GM12873 (cell line): ENCODE measurements around the gene ADRM1.

Source experiments
- TF ChIP-seq, protein P1 (sequence below): IDR thresholded peaks from 2 replicates; pipeline ENCODE4 v1.5.1; 2012; ENCODE audit warnings: low read depth, mild to moderate bottlenecking, moderate library complexity, low read length, control low read depth; ENCODE audit not compliant: insufficient read depth; ENCODE audit errors: missing control alignments

ADRM1 gene

GRCh38 chr20:62298577-62299249, 4.1 kb upstream of the ADRM1 start:
- TF ChIP-seq, protein P1, sequence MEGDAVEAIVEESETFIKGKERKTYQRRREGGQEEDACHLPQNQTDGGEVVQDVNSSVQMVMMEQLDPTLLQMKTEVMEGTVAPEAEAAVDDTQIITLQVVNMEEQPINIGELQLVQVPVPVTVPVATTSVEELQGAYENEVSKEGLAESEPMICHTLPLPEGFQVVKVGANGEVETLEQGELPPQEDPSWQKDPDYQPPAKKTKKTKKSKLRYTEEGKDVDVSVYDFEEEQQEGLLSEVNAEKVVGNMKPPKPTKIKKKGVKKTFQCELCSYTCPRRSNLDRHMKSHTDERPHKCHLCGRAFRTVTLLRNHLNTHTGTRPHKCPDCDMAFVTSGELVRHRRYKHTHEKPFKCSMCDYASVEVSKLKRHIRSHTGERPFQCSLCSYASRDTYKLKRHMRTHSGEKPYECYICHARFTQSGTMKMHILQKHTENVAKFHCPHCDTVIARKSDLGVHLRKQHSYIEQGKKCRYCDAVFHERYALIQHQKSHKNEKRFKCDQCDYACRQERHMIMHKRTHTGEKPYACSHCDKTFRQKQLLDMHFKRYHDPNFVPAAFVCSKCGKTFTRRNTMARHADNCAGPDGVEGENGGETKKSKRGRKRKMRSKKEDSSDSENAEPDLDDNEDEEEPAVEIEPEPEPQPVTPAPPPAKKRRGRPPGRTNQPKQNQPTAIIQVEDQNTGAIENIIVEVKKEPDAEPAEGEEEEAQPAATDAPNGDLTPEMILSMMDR = no peak

GRCh38 chr20:62299666-62300236, 3.0 kb upstream of the ADRM1 start:
- TF ChIP-seq, protein P1 = no peak

DNA sequence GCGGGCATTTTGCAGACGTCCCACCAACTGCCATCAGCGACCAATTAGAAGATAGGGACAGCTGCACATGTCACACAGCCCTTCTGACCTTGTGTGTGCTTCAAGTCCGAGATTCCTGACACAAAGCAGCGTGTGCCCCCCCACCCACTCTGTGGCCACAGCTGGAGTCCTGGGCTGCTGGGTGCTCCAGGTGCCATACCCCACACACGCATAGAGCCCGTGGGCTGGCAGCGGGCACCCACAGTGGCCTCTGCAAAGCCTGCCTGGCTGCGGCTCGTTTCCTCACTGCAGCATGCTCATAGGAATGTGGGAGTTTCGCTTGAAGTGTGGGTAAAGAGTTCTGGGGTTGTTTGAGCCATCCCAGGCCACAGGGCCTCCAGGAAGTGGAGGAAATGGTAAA, 2.5 kb upstream of the ADRM1 start:
- TF ChIP-seq, protein P1 = no peak

DNA sequence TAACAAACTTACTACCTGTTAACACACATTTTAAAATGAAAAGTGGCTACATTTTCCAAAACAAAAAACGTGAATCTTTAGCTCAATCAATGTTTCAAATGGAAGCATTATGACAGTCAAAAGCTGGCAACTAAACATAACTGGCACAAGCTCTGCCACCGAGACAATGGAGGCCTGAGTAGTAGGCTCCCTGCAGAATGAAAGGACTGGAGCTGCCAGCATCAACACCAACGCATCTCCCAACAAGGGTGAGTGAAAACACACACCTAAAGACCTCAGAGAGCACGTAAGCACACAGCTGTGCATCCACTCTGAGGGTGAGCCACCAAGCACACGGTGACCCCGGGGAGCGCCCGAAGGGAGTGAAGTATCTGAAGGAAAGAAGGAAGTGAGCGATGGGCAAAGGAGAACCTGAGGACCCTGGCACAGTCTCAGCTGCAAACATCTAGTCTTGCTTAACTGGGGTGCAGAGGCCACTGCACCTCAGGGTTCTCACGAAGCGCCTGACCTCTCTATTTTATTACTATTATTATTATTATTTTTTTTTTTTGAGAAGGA, 1.6 kb upstream of the ADRM1 start:
- TF ChIP-seq, protein P1 = no peak

DNA sequence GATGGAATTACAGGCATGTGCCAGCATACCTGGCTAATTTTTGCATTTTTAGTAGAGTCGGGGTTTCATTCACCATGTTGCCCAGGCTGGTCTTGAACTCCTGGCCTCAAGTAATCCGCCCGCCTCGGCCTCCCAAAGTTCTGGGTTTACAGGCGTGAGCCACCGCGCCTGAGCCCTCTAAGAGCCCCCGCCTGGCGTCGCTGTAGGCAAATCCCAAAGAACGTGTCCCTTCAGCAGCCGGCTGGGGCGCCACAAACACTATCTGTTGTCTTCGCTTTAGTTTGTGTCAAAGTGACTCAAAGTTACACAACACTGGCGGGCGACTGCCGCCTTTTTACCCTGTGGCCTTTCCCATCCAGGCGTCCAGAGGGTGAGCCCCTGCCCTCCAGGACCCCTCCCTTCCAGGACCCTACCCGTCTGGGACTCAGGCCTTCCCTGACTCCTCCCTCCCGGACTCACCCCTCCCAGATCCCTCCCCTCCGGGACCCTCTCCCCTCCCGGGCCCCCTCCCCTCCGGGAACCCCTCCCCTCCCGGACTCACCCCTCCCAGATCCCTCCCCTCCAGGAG, 940 bp upstream of the ADRM1 start:
- TF ChIP-seq, protein P1 = peak; percentile 94

DNA sequence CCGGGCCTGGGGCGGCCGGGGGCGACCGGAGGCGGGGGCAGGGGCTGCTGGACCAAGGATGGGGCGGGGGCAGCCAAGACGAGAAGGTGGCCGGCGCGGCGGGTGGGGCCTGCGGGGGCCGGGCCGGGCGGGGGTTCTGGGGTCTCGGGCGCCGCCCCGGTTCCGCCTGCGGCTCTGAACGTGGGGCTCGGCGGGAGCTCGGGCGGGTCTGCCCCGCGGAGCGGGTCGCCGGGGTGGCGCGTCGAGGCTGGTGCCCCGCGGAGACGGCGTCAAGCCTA, 204 bp downstream of the ADRM1 start:
- TF ChIP-seq, protein P1 = no peak

GRCh38 chr20:62303340-62304226, 786 bp downstream of the ADRM1 start:
- TF ChIP-seq, protein P1 = no peak
